Measurements from ENCODE around the gene NAGK. TPM values are rescaled to one million over a fixed set of nuclear protein-coding genes. Genes with fewer than 3 reads are reported as not detected.

NAGK gene
- 49.2 and 82.3 TPM in 2 replicates for total RNA-seq

GRCh38 chr2:71068218-71069035 lies at the start of gene NAGK:
Gene NAGK (plus strand): TSS chr2:71068648. CDS start chr2:71068684, 36 bp downstream.

Other genes starting within 250 kb of the NAGK start
- gene CLEC4F, start 248.0 kb upstream of the NAGK start, total RNA-seq: not detected in 2 replicates
- not detected in 2 replicates for gene CD207, start 232.8 kb upstream of the NAGK start, total RNA-seq
- 1.4 and 1.5 TPM in 2 replicates for gene VAX2, start 168.1 kb upstream of the NAGK start, total RNA-seq
- 0.51 and 0.93 TPM in 2 replicates for gene ATP6V1B1, start 132.7 kb upstream of the NAGK start, total RNA-seq
- 0.12 and 0.77 TPM in 2 replicates for gene ANKRD53, start 90.0 kb upstream of the NAGK start, total RNA-seq
- 28.8 and 38.5 TPM in 2 replicates for gene TEX261, start 73.8 kb upstream of the NAGK start, total RNA-seq
- gene MCEE, start 61.6 kb downstream of the NAGK start, total RNA-seq: 12.3 and 13.8 TPM in 2 replicates
- 14.3 and 14.4 TPM in 2 replicates for gene MPHOSPH10, start 62.0 kb downstream of the NAGK start, total RNA-seq
- gene PAIP2B, start 158.5 kb downstream of the NAGK start, total RNA-seq: 0.35 and 1.9 TPM in 2 replicates

Data from pericardium fibroblast (primary cell).